Putamen (tissue), 1 donor: ENCODE results near the gene OR4D1.

Experiments used
- DNase-seq: peaks from one replicate; pipeline ENCODE4 v3.0.0-alpha.2; 2016; ENCODE audit warnings: low spot score

Gene OR4D1

DNA sequence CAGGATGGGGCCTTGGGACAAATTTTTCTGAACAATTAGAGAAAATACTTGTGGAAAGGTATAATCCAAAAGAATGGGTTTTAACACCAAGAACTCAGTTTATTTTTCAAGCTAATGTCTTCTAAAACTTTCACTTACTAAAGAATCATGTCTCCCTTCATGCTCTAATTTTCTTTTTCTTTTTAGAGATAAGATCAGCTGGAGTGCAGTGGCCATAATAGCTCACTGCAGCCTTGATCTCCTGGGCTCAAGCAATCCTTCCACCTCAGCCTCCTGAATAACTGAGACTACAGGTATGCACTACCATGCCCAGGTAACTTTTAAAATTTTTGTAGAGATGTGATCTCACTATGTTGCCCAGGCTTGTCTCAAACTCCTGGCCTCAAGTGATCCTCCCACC, 5.5 kb downstream of the OR4D1 start:
- no peak for DNase-seq

- DNase-seq: peak; percentile 43
Observed at GRCh38 chr17:58156839-58157803, 8.9 kb downstream of the OR4D1 start.

- no peak for DNase-seq
Observed at GRCh38 chr17:58158181-58158580, 10.0 kb downstream of the OR4D1 start.

- no peak for DNase-seq
Observed at GRCh38 chr17:58161566-58161965, 13.4 kb downstream of the OR4D1 start.

DNA sequence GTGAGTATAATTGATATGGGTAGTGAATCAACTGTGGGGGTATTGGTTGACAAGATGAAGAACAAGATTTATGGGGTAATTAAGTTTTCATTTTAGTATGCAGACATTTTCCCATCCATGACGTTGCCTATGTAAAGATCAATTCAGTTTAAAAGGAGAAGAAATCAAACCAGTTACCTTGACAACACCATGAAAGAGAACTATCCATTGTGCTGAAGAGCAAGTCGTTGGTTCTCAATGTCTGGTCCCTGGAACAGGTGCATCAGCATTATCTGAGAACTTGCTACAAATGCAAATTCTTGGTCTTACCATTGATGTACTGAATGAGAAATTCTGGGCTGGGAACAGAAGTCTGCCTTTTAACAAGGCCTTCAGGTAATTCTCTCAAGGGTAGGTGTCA, 17.8 kb downstream of the OR4D1 start:
- DNase-seq: no peak

DNA sequence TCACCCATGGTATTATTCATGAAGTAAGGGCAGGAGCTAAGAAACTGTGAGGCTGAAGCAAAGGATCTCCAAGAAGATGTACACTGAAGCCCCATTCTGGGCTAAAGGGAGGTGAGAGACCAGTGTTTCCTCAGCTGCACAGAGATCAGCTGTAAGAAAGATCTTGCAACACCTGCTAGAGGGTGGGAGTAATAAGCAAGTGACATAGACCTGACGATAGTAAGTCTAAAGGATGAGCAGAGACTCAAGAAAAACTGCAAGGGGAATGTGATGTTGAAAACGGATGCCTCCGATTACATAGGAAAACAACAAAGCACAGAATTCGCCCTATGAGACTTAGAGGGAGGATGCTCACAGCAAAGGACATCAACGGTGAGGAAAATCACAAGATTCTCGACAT, 18.5 kb downstream of the OR4D1 start, which contains the start of gene OR4D2:
Gene OR4D2, plus strand, starts transcription at position 301 of the 400 bp plus-strand sequence. CDS start 2,674 bp downstream, outside the sequence.
- no peak for DNase-seq

GRCh38 chr17:58170622-58171021, 22.4 kb downstream of the OR4D1 start:
- DNase-seq: no peak

GRCh38 chr17:58172369-58173071, 24.3 kb downstream of the OR4D1 start:
- no peak for DNase-seq

DNA sequence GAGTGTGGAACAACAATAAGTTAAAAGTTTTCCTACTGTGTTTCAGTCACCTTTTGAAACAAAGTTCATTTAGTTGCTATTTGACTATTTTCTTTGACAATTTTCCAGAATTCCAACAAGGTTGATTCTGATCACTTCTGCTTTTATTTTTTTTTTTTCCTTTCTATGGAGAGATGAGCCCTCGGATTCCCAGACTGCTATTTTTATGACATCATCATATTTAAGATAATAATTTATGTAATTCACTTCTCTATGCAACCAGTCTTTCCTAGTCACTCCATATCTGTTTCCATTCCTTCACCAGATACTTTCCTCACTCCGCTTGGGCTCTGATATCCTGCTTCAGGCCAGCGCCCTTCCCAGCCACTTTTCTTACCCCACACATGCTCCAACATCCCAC, 26.7 kb downstream of the OR4D1 start:
- no peak for DNase-seq

DNA sequence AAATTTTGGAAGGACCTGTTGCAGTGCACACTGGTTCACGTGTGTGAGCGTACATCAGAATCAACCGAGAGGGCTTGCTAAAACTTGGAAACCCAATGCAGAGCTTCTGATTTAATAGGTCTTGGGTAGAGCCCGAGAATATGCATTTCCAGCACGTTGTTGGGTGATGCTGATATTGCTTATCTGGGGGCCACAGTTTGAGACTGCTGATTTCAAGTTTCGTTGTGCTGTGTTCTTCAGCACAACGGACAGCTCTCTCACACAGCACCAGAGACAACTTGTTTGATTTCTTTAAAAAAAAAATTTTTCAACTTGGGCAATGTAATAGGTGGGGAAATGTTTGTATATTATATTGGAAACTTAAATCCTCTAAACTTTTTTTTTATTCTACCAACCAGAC, 28.0 kb downstream of the OR4D1 start:
- no peak for DNase-seq

- DNase-seq: no peak
Observed at GRCh38 chr17:58181796-58182195, 33.6 kb downstream of the OR4D1 start.

GRCh38 chr17:58183514-58183913, 35.3 kb downstream of the OR4D1 start:
- DNase-seq: no peak

- DNase-seq: no peak
Observed at GRCh38 chr17:58184308-58184985, 36.3 kb downstream of the OR4D1 start.

DNA sequence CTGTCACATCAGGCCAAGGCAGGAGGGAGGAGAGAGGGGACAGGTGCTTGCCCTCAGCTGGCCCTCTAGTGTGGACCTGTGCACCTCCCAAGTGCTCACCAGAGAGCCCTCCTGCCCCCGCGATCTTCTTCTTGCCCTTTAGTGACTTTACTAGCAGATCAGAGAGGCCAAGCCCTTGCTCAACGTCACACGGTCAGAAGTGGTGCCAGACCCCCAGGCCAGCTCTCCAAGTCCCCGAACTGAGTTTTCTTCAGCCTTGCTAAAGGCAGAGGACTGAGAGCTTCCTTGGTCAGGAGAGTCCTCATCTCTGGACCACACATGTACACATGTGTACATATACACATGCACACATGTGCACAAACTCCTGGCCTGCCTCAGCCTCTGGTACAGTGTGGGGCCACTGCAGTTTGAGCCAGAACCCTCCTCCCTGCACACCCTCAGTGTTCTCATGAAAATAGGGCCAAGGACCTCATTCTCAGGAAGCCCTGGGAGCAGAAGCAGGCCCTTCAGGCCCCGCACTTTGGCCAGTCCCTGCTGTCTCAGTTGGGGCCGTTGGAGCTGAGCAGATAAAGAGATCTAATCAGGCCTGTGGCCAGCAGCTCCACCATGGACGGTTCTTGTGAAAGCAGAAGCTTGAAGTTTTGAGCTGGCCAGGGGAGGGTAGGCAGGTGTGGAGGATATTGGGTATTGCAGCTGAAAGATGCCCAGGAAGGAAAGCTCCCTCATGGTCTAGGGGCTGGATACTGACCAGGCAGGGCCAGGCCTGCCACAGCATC, 37.0 kb downstream of the OR4D1 start:
- no peak for DNase-seq

DNA sequence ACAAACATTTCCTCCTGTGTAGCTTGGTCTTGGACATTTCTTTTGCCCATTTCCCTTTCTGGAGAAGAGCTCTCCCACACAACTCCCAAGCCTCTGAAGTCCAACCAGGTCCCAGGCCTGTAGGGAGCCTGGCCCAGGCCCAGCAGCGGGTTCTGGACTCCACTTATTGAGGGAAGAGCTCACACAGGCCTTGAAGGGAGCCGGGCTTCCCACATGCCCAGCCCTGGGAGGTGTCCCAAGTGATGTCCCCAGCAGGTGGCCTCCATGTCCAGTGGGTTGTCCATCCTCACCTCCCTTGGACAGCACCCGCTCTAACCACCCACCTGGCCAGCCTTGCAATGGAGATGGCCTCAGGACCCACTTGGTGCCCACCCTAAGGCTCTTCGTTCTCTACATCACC, 38.4 kb downstream of the OR4D1 start:
- DNase-seq: no peak

DNA sequence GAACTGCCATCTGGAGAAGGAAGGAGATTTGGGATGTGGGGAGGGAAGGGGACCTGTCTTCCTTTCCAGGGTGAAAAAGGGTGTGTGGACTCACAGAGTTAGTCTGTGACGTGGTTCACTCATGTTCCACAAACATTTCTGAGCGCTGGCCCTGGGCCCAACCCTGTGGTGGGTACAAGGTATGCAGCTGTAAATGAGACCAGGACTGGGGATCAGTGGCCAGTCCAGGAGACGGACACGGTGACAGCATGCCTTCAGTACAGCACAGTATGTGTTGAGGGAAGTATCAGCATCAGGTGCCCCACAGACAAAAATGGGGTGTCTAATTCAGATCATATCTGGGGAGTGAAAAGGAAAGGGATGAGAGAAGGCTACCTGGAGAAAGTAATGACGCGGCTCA, 38.9 kb downstream of the OR4D1 start:
- DNase-seq: no peak

GRCh38 chr17:58187675-58188074, 39.5 kb downstream of the OR4D1 start:
- DNase-seq: no peak

DNA sequence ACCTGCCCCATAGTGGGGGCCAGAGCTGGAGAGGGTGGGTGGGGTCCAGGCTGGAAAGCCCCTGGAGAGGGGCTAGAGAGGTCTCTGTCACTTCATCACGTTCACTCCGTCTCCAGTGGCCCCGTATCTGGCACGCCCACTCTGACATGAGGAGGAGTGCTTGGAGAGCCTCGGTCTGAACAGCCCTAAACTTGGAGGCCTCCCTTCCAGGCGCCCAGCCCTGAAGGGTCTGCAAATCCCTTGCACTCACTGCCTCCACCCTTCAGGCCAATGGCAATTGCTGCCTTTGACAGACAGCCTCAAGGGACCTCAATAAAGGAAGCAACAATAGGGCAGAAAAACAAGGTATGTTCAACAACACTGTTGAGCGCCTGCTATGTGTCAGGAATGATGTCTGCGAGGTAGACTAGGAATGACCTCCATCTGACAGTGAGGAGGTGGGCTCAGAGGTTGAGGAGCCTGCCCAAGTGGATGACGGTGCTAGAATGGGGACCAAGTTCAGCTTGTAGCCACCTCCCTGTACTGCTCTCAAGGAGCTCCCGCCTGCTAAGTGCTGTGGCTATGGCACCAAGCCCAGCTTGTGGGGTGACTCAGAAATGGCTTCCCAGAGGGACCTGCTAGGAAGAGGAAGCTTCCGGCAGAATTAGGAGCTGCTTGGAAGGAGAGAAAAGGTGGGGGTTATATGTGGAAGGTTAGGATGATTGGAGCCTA, 41.4 kb downstream of the OR4D1 start:
- no peak for DNase-seq

GRCh38 chr17:58191241-58191896, 43.2 kb downstream of the OR4D1 start:
- DNase-seq: no peak

GRCh38 chr17:58192612-58193011, 44.4 kb downstream of the OR4D1 start, which contains the start of gene EPX:
Gene EPX (plus strand): TSS chr17:58192726. CDS start chr17:58192847, 121 bp downstream.
- DNase-seq: no peak
